ENCODE data around the gene FBLN1.

DNA sequence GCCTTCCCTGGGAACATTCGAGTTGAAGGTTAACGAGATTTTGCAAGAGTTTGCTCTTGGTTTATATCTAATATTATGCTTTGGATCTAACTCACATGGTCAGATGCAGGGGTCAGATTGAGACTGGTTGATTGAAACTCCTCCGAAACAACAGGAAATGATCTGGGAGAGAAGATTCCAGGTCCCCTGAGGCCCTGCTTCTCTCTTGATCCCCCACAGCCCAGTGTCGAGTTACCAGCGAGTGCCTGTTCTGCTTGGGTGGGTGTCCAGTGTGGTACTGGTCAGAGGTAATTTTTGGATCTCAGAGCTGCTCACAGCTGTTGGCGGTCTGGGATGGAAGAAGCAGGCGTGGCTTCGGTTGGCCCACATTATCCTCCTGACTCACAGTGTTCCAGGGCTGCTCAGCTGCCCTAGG is 9.2 kb downstream of the FBLN1 start:
- no peak for TF ChIP-seq SNAI2 (CRISPR knock-in tag; IDR thresholded peaks at IDR 0.05)
- no peak for TF ChIP-seq ZFP30 (CRISPR knock-in tag; IDR thresholded peaks at IDR 0.05)
- TF ChIP-seq ISL1 (CRISPR knock-in tag; IDR thresholded peaks at IDR 0.05): no peak
- no peak for TF ChIP-seq OSR1 (CRISPR knock-in tag; IDR thresholded peaks at IDR 0.05)
- TF ChIP-seq BACH2 (CRISPR knock-in tag; IDR thresholded peaks at IDR 0.05; ENCODE audit: borderline replicate concordance): no peak
- TF ChIP-seq, protein P1, sequence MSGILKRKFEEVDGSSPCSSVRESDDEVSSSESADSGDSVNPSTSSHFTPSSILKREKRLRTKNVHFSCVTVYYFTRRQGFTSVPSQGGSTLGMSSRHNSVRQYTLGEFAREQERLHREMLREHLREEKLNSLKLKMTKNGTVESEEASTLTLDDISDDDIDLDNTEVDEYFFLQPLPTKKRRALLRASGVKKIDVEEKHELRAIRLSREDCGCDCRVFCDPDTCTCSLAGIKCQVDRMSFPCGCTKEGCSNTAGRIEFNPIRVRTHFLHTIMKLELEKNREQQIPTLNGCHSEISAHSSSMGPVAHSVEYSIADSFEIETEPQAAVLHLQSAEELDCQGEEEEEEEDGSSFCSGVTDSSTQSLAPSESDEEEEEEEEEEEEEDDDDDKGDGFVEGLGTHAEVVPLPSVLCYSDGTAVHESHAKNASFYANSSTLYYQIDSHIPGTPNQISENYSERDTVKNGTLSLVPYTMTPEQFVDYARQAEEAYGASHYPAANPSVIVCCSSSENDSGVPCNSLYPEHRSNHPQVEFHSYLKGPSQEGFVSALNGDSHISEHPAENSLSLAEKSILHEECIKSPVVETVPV (CRISPR knock-in tag; IDR thresholded peaks at IDR 0.05): no peak
- TF ChIP-seq ZNF565 (CRISPR knock-in tag; conservative IDR thresholded peaks at IDR 0.05; ENCODE audit: low read depth): no peak
- TF ChIP-seq, protein P2, sequence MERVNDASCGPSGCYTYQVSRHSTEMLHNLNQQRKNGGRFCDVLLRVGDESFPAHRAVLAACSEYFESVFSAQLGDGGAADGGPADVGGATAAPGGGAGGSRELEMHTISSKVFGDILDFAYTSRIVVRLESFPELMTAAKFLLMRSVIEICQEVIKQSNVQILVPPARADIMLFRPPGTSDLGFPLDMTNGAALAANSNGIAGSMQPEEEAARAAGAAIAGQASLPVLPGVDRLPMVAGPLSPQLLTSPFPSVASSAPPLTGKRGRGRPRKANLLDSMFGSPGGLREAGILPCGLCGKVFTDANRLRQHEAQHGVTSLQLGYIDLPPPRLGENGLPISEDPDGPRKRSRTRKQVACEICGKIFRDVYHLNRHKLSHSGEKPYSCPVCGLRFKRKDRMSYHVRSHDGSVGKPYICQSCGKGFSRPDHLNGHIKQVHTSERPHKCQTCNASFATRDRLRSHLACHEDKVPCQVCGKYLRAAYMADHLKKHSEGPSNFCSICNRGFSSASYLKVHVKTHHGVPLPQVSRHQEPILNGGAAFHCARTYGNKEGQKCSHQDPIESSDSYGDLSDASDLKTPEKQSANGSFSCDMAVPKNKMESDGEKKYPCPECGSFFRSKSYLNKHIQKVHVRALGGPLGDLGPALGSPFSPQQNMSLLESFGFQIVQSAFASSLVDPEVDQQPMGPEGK (CRISPR knock-in tag; IDR thresholded peaks at IDR 0.05; ENCODE audit: borderline replicate concordance): no peak
- TF ChIP-seq ZNF8 (CRISPR knock-in tag; IDR thresholded peaks at IDR 0.05): no peak
- TF ChIP-seq, protein P3, sequence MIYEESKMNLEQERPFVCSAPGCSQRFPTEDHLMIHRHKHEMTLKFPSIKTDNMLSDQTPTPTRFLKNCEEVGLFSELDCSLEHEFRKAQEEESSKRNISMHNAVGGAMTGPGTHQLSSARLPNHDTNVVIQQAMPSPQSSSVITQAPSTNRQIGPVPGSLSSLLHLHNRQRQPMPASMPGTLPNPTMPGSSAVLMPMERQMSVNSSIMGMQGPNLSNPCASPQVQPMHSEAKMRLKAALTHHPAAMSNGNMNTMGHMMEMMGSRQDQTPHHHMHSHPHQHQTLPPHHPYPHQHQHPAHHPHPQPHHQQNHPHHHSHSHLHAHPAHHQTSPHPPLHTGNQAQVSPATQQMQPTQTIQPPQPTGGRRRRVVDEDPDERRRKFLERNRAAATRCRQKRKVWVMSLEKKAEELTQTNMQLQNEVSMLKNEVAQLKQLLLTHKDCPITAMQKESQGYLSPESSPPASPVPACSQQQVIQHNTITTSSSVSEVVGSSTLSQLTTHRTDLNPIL (CRISPR knock-in tag; IDR thresholded peaks at IDR 0.05; ENCODE audit: low read depth): no peak
- TF ChIP-seq RARB (CRISPR knock-in tag; IDR thresholded peaks at IDR 0.05): no peak
- TF ChIP-seq ARNTL (CRISPR knock-in tag; IDR thresholded peaks at IDR 0.05; ENCODE audit: borderline replicate concordance, low read depth): no peak
